Measurements from ENCODE around the gene SRRM1. TPM values are rescaled to one million over a fixed set of nuclear protein-coding genes. Genes with fewer than 3 reads are reported as not detected.

The SRRM1 gene
- total RNA-seq, 1 experiment from 2014 or later = 90.1 TPM

DNA sequence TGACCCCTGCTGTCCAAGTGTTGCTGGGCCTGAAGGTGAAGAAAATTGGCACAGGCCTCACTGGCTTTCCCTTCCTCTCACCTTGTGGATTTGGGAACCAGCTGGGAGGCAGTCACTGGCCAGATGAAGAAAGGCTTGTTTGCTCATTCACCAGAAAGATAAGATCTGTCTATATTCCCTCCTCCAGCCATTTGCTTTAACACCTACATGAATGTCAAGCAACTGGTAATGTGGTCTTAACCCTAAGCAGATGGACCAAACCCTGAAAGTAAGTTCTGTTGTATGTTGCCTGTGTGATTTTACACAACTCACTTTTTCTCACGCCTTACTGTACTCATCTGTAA lies 10.3 kb upstream of the SRRM1 start:
- no peak overlapping the region for H3K4me3 ChIP-seq (ENCODE audit: insufficient read depth, low read depth, low read length)
- H3K27me3 ChIP-seq (ENCODE audit: control insufficient read depth, insufficient read depth, low read length) = no peaks in the 10 kb centered on the region
- no peak for DNase-seq
- no peaks in the 10 kb centered on the region for H3K36me3 ChIP-seq (replicated peaks; ENCODE audit: control insufficient read depth, insufficient read depth, low read length)

DNA sequence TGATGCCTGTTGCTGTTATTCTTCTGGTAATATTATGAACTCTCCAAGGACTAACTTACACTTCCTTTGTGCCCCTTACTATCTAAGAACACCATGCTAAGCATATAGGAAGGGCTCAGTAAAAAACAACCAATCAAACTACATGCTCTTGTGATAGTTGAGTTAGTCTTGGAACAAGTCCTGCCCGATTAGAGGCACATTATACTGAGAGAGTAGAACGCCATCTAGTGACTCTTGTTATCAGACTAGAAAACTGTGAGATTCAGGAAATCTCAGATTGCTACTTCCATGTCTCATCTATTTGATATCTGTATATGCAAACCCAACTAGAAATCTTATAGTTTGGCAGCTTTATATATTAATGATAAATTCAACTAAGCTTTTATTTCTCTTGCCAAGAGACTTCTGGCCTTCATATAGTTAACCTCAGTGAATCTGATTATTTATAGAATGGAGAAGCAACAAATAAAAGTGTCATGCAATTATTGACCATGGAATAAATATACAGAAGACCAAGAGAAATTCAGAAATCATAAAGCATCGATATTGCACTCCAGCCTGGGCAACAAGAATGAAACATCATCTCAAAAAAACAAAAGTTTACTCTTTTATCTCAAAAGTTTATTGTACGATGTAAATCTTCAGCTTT lies 7.8 kb upstream of the SRRM1 start:
- H3K36me3 ChIP-seq (replicated peaks; ENCODE audit: control insufficient read depth, insufficient read depth, low read length) = no peaks in the 10 kb centered on the region
- DNase-seq = peak; percentile 71
- H3K4me3 ChIP-seq (ENCODE audit: insufficient read depth, low read depth, low read length) = no peak overlapping the region
- H3K27me3 ChIP-seq (ENCODE audit: control insufficient read depth, insufficient read depth, low read length) = no peaks in the 10 kb centered on the region

DNA sequence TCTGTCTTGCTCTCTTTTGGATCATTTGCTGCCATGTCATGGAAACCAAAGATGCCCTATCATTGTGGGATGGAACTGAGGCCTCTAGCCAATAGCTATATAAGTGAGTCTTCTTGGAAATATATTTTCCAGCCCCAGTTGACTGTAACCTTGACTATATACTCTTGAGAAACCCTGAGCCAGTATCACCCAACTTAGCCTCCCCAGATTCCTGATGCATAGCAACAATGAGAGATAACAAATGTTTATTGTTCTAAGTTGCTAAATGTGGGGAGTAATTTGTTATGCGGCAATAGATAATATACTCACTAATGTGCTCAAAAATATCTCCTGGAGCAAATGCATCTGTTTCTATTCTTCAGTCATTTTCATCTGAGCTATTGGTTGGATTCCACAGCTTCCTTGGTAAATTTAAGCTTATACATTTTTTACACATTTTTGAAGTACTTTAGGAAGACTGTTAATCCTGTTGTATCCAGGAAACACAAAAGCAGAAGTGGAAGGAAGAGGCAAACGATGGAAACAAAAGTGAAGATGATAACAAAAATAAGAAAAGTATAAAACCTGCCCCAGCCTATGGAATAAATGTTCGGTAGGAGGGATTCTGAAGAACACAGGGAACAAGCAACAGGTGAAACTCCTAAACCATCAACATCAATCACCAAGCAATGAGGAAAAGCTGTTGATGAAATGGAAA lies 6.3 kb upstream of the SRRM1 start:
- Histone ChIP-seq H3K4me3 (ENCODE audit: insufficient read depth, low read depth, low read length) (no peak overlapping the region), H3K36me3 (replicated peaks; ENCODE audit: control insufficient read depth, insufficient read depth, low read length) (no peaks in the 10 kb centered on the region), H3K27me3 (ENCODE audit: control insufficient read depth, insufficient read depth, low read length) (no peaks in the 10 kb centered on the region)
- DNase-seq = no peak

DNA sequence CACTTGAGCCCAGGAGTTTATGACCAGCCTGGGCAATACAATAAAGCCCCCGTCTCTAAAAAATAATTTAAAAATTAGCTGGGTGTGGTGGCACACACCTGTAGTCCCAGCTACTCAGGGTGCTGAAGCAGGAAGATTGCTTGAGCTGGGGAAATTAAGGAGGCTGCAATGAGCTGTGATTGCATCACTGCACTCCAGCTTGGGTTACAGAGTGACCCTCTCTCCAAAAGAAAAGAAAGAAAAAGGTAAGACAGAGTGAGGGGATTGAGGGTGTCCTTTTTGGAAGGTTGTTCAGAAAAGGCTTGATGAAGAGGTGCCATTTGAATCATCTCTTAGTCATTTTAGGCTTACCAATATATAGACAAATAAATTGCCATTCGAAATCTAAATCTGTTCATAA lies 4.0 kb upstream of the SRRM1 start:
- Histone ChIP-seq H3K36me3 (replicated peaks; ENCODE audit: control insufficient read depth, insufficient read depth, low read length) (no peaks in the 10 kb centered on the region), H3K4me3 (ENCODE audit: insufficient read depth, low read depth, low read length) (no peak overlapping the region), H3K27me3 (ENCODE audit: control insufficient read depth, insufficient read depth, low read length) (no peaks in the 10 kb centered on the region)
- no peak for DNase-seq

DNA sequence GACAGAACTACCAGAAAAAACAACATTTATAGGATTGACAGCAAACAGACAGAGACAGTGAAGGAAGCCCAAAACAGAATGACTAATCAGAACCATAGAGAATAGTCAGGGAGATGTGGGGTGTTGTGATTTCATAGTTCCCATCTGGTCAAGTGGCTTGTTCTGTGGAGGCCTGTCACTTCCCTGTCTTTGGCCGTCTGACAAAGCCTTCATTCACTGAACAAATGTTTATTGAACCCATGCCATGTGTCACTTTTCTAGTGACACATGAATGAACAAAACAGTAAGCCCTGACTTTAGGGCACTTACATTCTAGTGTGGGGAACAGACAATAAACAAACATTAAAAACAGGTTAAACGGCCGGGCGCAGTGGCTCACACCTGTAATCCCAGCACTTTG lies 3.2 kb upstream of the SRRM1 start:
- Histone ChIP-seq H3K4me3 (ENCODE audit: insufficient read depth, low read depth, low read length) (no peak overlapping the region), H3K27me3 (ENCODE audit: control insufficient read depth, insufficient read depth, low read length) (no peaks in the 10 kb centered on the region), H3K36me3 (replicated peaks; ENCODE audit: control insufficient read depth, insufficient read depth, low read length) (no peaks in the 10 kb centered on the region)
- no peak for DNase-seq

DNA sequence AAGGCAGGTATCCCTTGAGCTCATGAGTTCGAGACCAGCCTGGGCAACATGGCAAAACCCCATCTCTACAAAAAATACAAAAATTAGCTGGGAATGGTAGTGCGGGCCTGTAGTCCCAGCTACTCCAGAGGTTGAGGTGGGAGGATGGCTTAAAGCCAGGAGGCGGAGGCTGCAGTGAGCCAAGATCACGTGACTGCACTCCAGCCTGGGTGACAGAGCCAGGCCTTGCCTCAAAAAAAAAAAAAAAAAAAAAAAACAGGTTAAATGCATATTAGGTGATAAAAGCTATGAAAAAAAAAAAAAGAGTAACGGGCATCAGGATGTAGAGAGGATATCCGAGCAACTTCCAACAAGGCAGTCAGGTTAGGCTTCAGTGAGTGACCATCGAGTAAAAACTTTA lies 2.8 kb upstream of the SRRM1 start:
- H3K4me3 ChIP-seq (ENCODE audit: insufficient read depth, low read depth, low read length) = no peak overlapping the region
- no peaks in the 10 kb centered on the region for H3K27me3 ChIP-seq (ENCODE audit: control insufficient read depth, insufficient read depth, low read length)
- DNase-seq = no peak
- H3K36me3 ChIP-seq (replicated peaks; ENCODE audit: control insufficient read depth, insufficient read depth, low read length) = no peaks in the 10 kb centered on the region

DNA sequence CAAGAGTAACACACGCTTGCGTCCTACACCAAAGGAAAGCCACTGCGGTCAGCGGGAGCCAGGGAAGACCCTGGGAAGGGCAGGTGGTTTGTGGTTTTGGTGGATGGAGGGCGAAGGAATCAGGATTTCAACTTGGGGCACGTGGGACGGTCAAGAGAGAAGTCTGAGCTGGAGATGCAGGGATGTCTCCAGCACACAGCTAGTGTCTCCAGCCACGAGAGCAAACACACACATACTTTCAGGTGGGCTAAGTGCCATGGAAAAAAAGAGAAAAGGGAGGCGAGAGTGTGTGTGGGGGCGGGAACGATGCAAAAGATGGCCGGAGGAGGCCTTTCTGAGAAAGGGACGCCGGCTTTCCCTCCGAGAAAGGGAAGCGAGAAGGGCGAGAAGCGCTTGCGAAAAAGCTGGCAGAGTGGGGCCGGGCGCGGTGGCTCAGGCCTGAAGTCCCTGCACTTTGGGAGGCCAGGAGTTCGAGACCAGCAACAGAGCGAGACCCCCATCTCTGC lies 1.4 kb upstream of the SRRM1 start:
- H3K27me3 ChIP-seq (ENCODE audit: control insufficient read depth, insufficient read depth, low read length) = no peaks in the 10 kb centered on the region
- H3K4me3 ChIP-seq (ENCODE audit: insufficient read depth, low read depth, low read length) = peak overlapping the region; percentile 40
- DNase-seq = peak; percentile 45
- H3K36me3 ChIP-seq (replicated peaks; ENCODE audit: control insufficient read depth, insufficient read depth, low read length) = peaks cover 3% of the 10 kb centered on the region; the same call in 1 of the 2 replicates

DNA sequence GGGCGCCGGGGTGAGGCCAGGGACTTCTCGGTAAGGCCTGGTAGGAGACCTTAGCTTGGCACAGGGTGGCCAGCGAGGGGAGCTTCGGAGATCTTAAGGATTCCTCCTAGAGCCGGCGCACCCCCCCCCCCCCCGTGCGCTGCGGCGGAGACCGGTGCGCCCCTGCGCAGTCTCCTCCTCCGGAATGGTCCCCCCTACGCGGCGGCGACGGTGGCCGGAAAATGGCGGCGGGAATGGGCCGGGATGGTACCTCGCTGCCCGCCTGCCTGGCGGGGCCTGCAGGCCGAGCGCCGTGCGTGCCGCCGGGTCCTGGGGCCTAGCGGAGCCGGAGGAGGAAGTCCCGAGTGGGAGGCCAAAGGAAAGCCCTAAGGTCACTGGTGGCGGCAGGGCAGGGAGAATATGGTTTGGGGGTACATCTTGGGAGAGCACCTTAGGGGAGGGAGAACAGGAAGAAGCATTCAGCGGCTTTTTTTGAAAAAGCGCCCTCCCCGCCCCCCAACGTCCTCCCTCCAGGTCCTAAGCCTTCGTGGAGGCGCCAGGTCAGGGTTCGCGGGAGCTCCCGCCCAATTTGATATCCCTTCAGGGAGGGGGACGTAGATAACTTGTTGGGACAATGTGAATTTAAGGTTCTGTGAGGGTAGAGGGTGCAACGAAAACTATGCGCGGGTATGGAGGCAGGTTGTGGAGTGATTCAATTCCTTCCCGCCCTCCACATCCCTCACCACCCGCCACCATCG lies 429 bp downstream of the SRRM1 start:
- no peaks in the 10 kb centered on the region for H3K27me3 ChIP-seq (ENCODE audit: control insufficient read depth, insufficient read depth, low read length)
- H3K4me3 ChIP-seq (ENCODE audit: insufficient read depth, low read depth, low read length) = peak overlapping the region; percentile 94
- peak; percentile 87 for DNase-seq
- peaks cover 20% of the 10 kb centered on the region for H3K36me3 ChIP-seq (replicated peaks; ENCODE audit: control insufficient read depth, insufficient read depth, low read length)

DNA sequence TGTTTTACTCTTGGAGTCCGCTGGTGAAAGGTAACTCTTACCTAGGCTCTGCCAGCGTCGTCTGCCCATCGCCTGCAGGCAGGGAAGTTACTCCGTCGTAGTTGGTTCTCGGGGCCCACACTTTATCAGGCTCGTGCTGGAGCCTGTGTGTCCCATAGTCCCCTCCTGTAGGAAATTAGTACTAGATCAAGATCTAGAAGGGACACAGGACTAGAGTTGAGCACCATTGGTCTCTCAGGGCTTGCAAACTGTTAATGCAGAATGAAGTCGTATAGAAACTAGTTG lies 940 bp downstream of the SRRM1 start:
- DNase-seq = no peak
- H3K4me3 ChIP-seq (ENCODE audit: insufficient read depth, low read depth, low read length) = peak overlapping the region; percentile 94
- no peaks in the 10 kb centered on the region for H3K27me3 ChIP-seq (ENCODE audit: control insufficient read depth, insufficient read depth, low read length)
- H3K36me3 ChIP-seq (replicated peaks; ENCODE audit: control insufficient read depth, insufficient read depth, low read length) = peaks cover 24% of the 10 kb centered on the region

DNA sequence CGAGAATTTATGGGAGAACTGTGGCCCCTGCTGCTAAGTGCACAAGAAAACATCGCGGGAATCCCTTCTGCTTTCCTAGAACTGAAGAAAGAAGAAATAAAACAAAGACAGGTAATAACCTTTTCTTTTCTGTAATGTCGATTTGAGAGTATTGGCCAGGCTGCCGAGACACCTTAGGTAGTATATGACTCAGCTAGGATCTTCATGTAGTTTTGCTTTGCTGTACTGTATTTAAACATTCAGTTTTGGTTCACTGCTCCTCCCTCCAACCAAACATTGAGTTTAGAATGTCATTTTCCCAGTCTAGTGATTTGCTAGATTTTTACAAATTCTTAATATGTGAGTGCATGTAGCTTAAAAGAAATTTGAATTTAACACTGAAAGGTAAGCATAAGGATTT lies 5.8 kb downstream of the SRRM1 start:
- H3K27me3 ChIP-seq (ENCODE audit: control insufficient read depth, insufficient read depth, low read length) = no peaks in the 10 kb centered on the region
- H3K4me3 ChIP-seq (ENCODE audit: insufficient read depth, low read depth, low read length) = no peak overlapping the region
- no peak for DNase-seq
- H3K36me3 ChIP-seq (replicated peaks; ENCODE audit: control insufficient read depth, insufficient read depth, low read length) = peaks cover 53% of the 10 kb centered on the region

DNA sequence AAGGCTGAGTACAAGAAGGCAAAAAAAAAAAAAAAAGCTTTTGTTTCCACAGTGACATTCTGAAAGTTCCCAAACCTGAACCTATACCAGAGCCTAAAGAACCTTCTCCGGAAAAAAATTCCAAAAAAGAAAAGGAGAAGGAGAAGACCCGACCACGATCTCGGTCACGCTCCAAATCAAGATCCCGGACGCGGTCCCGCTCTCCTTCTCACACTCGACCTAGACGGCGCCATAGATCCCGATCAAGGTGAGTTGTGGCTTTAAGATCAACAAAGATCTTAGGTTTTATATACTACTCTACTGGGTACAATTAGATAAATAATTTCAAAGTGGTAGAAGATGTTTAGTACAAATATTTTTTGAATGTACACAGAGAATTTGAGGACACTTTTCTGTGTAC lies 9.3 kb downstream of the SRRM1 start:
- Histone ChIP-seq H3K4me3 (ENCODE audit: insufficient read depth, low read depth, low read length) (no peak overlapping the region), H3K27me3 (ENCODE audit: control insufficient read depth, insufficient read depth, low read length) (no peaks in the 10 kb centered on the region), H3K36me3 (replicated peaks; ENCODE audit: control insufficient read depth, insufficient read depth, low read length) (peaks cover 72% of the 10 kb centered on the region)
- DNase-seq = no peak

DNA sequence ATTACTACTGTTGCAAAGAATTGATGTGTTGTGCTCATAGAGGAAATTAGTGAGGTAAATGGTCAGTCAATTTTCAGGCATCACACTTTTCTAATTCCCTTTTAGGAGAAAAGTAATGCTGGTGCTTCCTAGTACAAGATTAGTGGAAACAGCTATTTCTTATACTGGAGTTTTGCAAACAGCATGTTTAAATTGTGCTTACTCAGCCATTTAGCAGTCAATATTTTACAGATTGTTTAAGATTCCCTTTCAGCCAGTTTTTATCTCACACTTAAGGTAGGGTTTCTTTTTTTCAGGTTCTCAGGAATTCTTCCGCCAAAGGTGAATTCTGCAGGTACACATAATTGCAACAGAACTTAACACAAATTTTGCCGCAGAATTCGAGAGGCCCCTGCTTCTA lies 10.9 kb downstream of the SRRM1 start:
- H3K36me3 ChIP-seq (replicated peaks; ENCODE audit: control insufficient read depth, insufficient read depth, low read length) = peaks cover 65% of the 10 kb centered on the region
- DNase-seq = no peak
- H3K27me3 ChIP-seq (ENCODE audit: control insufficient read depth, insufficient read depth, low read length) = no peaks in the 10 kb centered on the region
- no peak overlapping the region for H3K4me3 ChIP-seq (ENCODE audit: insufficient read depth, low read depth, low read length)

DNA sequence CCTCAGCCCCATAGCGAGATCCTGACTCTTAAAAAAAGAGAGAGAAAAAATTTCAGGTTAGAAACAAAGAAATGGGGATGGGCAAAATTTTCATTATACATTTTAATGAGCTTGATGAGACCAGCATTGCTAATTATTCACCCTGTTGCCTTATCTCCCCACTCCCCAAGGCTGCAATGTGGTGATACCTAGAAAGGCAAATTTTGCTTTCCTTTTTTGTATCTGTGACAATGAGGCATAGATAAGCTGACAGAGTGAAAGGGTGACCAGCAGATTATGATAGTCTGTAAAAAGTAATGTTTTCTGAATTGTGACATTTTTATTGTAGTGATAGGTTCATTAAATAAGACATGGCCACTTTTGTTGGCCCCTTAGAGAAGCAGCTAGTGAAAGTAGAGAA lies 12.9 kb downstream of the SRRM1 start:
- DNase-seq = no peak
- Histone ChIP-seq H3K27me3 (ENCODE audit: control insufficient read depth, insufficient read depth, low read length) (no peaks in the 10 kb centered on the region), H3K36me3 (replicated peaks; ENCODE audit: control insufficient read depth, insufficient read depth, low read length) (peaks cover 62% of the 10 kb centered on the region), H3K4me3 (ENCODE audit: insufficient read depth, low read depth, low read length) (no peak overlapping the region)

DNA sequence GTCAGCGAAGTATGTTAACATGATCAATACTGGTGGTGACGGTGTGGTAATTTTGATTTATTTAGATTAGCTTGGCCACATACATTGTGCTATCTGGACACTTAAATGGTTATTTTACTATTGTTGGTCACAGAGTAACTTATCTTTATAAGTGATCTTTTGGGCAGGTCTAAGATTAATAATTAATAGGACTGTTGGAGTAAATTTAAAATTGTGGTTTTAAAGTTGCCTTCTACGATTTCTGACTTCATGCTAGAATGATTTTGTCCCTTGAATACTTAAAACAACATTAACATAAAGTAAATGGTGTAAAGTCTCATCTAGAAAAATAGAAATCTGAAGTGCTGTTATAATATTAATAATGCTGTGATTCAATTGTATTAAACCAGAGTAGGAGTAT lies 14.7 kb downstream of the SRRM1 start:
- Histone ChIP-seq H3K36me3 (replicated peaks; ENCODE audit: control insufficient read depth, insufficient read depth, low read length) (peaks cover 56% of the 10 kb centered on the region), H3K4me3 (ENCODE audit: insufficient read depth, low read depth, low read length) (no peak overlapping the region), H3K27me3 (ENCODE audit: control insufficient read depth, insufficient read depth, low read length) (no peaks in the 10 kb centered on the region)
- no peak for DNase-seq

DNA sequence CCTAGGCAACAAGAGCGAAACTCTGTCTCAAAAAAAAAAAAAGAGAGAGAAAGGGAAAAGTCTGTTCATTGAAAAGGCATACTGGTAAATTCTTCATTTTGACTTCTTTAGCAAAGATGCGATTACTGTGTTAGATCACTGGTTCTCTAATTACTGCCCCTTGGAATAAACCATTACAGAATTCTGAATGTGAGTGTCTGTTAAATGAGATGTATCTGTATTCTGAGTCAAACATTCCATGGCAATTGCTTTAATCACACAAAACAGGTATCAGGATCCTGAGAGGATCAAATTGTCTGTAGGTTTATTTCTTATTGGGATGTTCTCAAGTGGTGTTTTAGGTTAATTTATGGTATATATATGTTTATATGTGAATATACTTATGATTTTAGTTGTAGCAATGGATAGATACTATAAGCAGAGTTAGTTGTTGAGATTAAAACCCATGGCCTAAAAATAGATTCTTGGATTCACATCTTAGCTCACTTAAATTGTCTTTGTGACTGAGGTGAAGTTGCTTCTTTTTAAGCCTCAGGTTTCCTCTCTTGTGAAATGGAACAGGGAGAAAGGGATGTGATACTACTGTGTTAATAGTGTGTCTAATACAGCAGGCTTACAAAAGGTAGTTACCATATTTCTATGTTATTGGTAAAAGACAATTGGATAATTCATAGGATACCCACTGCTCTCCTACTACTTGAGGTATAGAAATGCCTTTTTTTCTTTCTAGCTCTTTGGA lies 16.2 kb downstream of the SRRM1 start:
- Histone ChIP-seq H3K36me3 (replicated peaks; ENCODE audit: control insufficient read depth, insufficient read depth, low read length) (peaks cover 56% of the 10 kb centered on the region), H3K27me3 (ENCODE audit: control insufficient read depth, insufficient read depth, low read length) (no peaks in the 10 kb centered on the region), H3K4me3 (ENCODE audit: insufficient read depth, low read depth, low read length) (no peak overlapping the region)
- DNase-seq = no peak

Measured in H7 (cell line).